GM13976 (cell line): ENCODE results near the gene HAAO.

Source experiments
- DNase-seq: peaks from one replicate; pipeline ENCODE4 v3.0.0; 2012; ENCODE audit warnings: low spot score
- CTCF ChIP-seq: IDR thresholded peaks from 2 replicates; pipeline ENCODE4 v1.5.1; 2012; ENCODE audit warnings: borderline replicate concordance, mild to moderate bottlenecking; ENCODE audit not compliant: insufficient read depth; ENCODE audit errors: extremely low read depth, missing control alignments, control extremely low read depth
- in situ Hi-C: fragments of 300-500 bp; cut with MboI; formaldehyde crosslinking; loops from one replicate; pipeline ENCODE4 v1.12.0; 2022; ENCODE audit warnings: low sequenced_read_pairs, mixed read lengths, inconsistent platforms; ENCODE audit not compliant: unreplicated experiment

HAAO gene

GRCh38 chr2:42813763-42814162 lies 21.4 kb upstream of the HAAO start:
- in situ Hi-C loops: no loop called here
- no peak for TF ChIP-seq CTCF
- no peak for DNase-seq

GRCh38 chr2:42812899-42813479 lies 20.6 kb upstream of the HAAO start:
- no peak for DNase-seq
- in situ Hi-C loops: no loop called here
- no peak for TF ChIP-seq CTCF

- peak; percentile 74 for DNase-seq
- in situ Hi-C loops: no loop called here
- no peak for TF ChIP-seq CTCF
Measured at GRCh38 chr2:42810971-42811811, 18.8 kb upstream of the HAAO start.

GRCh38 chr2:42810121-42810970 lies 18.0 kb upstream of the HAAO start:
- in situ Hi-C loops: no loop called here
- TF ChIP-seq CTCF: no peak
- peak; percentile 93 for DNase-seq

GRCh38 chr2:42809819-42810120 lies 17.4 kb upstream of the HAAO start:
- no peak for DNase-seq
- in situ Hi-C loops: no loop called here
- TF ChIP-seq CTCF: peak; percentile 22

- no peak for DNase-seq
- TF ChIP-seq CTCF: no peak
- in situ Hi-C loops: no loop called here
Measured at GRCh38 chr2:42809131-42809818, 16.9 kb upstream of the HAAO start.
